A673 (cell line): Measurements from ENCODE around the gene SCYL3. TPM values are rescaled to one million over a fixed set of nuclear protein-coding genes. Genes with fewer than 3 reads are reported as not detected.
A peak's percentile ranks its signal among the peaks of the same experiment; 100 is the strongest.

Experiments
- BruUV-seq: library from RNA; stranded (reverse); fragments of 400-500 nt; replicated peaks from 2 replicates; lab custom pipeline; 2021; lab: Mats Ljungman, UMichigan
- CTCF ChIA-PET: fragments of 300-600 bp; sonication (Branson Sonifier 250); formaldehyde crosslinking; loops from one replicate; lab custom pipeline; 2022; ENCODE audit warnings: antibody characterized with exemption; lab: Charles Lee
- POLR2A ChIA-PET: fragments of 300-600 bp; sonication (Branson Sonifier 250); formaldehyde crosslinking; loops from one replicate; lab custom pipeline; 2022; ENCODE audit warnings: antibody characterized with exemption; ENCODE audit not compliant: low non-redundant PET; lab: Charles Lee
- DNase-seq: peaks from one replicate; pipeline ENCODE4 v3.0.0-alpha.2; 2015; ENCODE audit warnings: low spot score
- H3K27ac ChIP-seq: fragments of 200-600 bp; sonication (generic); 2 replicates; pipeline ENCODE4 v1.5.1; 2016; ENCODE audit warnings: mixed run types, low read depth, mild to moderate bottlenecking, mixed read lengths, antibody characterized with exemption, low read length; ENCODE audit not compliant: poor library complexity, severe bottlenecking
- H3K27me3 ChIP-seq: fragments of 200-600 bp; sonication (generic); replicated peaks from 2 replicates; pipeline ENCODE4 v1.6.1; 2017; ENCODE audit warnings: mixed run types, low read depth, mild to moderate bottlenecking, mixed read lengths, antibody characterized with exemption, low read length; ENCODE audit not compliant: insufficient read depth, poor library complexity
- H3K36me3 ChIP-seq: fragments of 200-600 bp; sonication (generic); 2 replicates; pipeline ENCODE4 v1.6.1; 2016; ENCODE audit warnings: mixed run types, mild to moderate bottlenecking, mixed read lengths, antibody characterized with exemption, low read length; ENCODE audit not compliant: insufficient read depth, poor library complexity, severe bottlenecking
- H3K4me1 ChIP-seq: fragments of 200-600 bp; sonication (generic); 2 replicates; pipeline ENCODE4 v1.6.1; 2017; ENCODE audit warnings: mixed run types, mild to moderate bottlenecking, mixed read lengths, antibody characterized with exemption, low read length; ENCODE audit not compliant: insufficient read depth, poor library complexity, severe bottlenecking
- H3K4me3 ChIP-seq: fragments of 200-600 bp; sonication (generic); 2 replicates; pipeline ENCODE4 v1.5.1; 2016; ENCODE audit warnings: low read depth, mixed run types, mild to moderate bottlenecking, mixed read lengths, low read length; ENCODE audit not compliant: poor library complexity, severe bottlenecking
- H3K9me3 ChIP-seq: fragments of 200-600 bp; sonication (generic); 2 replicates; pipeline ENCODE4 v1.6.1; 2016; ENCODE audit warnings: mixed run types, low read depth, mild to moderate bottlenecking, mixed read lengths, antibody characterized with exemption, low read length; ENCODE audit not compliant: poor library complexity, severe bottlenecking
- CTCF ChIP-seq: fragments of 300-800, 200-600 bp; sonication (generic); conservative IDR thresholded peaks from 2 replicates; pipeline ENCODE4 v1.5.1; 2017; ENCODE audit warnings: low read depth, mild to moderate bottlenecking, antibody characterized with exemption, low read length, moderate library complexity, mixed read lengths
- EZH2 ChIP-seq: fragments of 200-600 bp; sonication (generic); IDR thresholded peaks from 2 replicates; pipeline ENCODE4 v1.6.1; 2017; ENCODE audit warnings: borderline replicate concordance, low read depth, mild to moderate bottlenecking, mixed read lengths, antibody characterized with exemption, low read length; ENCODE audit not compliant: poor library complexity, severe bottlenecking
- intact Hi-C: fragments of 100-400 bp; cut with micrococcal nuclease; formaldehyde crosslinking; loops from one replicate; pipeline ENCODE4 v1.10.0; 2022; ENCODE audit not compliant: unreplicated experiment
- total RNA-seq: library from RNA; stranded (reverse); gene quantifications from 2 replicates; pipeline ENCODE4 v1.2.3, GENCODE V29; 2021

SCYL3 gene
- total RNA-seq, 1 experiment from 2014 or later, result 5.3 TPM

- Histone ChIP-seq H3K27me3 (no peaks in the 10 kb centered on the region), H3K27ac (no peak overlapping the region), H3K9me3 (no peaks in the 10 kb centered on the region), H3K4me3 (no peak overlapping the region), H3K36me3 (peaks cover 37% of the 10 kb centered on the region), H3K4me1 (no peaks in the 10 kb centered on the region)
- intact Hi-C loops, result loop anchor here (1.0 to 5.0 kb wide), 3 partner anchors 209 to 1207 kb away; no protein-coding TSS in a partner anchor
- TF ChIP-seq EZH2 (no peak), CTCF (peak; percentile 68)
- BruUV-seq, result no TSS peak
- POLR2A ChIA-PET, result no interaction called here
- CTCF ChIA-PET, result interaction anchor here (1.0 kb wide), 1 partner anchor 224 kb away, joined by 3 read pairs; the partner anchor contains the start of gene F5
- DNase-seq, result peak; percentile 44
Measured at GRCh38 chr1:169809370-169810095, 84.2 kb downstream of the SCYL3 start.

GRCh38 chr1:169804941-169805340, 88.8 kb downstream of the SCYL3 start:
- H3K9me3 ChIP-seq, result no peaks in the 10 kb centered on the region
- no peak for DNase-seq
- H3K36me3 ChIP-seq, result peaks cover 49% of the 10 kb centered on the region
- TF ChIP-seq CTCF (no peak), EZH2 (no peak)
- ChIA-PET POLR2A (no interaction called here), CTCF (no interaction called here)
- intact Hi-C loops, result loop anchor here (5.0 kb wide), 1 partner anchor 1203 kb away; no protein-coding TSS in a partner anchor
- no TSS peak for BruUV-seq
- H3K27me3 ChIP-seq, result no peaks in the 10 kb centered on the region
- H3K27ac ChIP-seq, result no peak overlapping the region
- H3K4me3 ChIP-seq, result no peak overlapping the region
- no peaks in the 10 kb centered on the region for H3K4me1 ChIP-seq

GRCh38 chr1:169802888-169803287, 90.8 kb downstream of the SCYL3 start:
- no peak overlapping the region for H3K27ac ChIP-seq
- H3K36me3 ChIP-seq, result peaks cover 40% of the 10 kb centered on the region
- ChIA-PET POLR2A (no interaction called here), CTCF (no interaction called here)
- no peaks in the 10 kb centered on the region for H3K27me3 ChIP-seq
- H3K4me1 ChIP-seq, result no peaks in the 10 kb centered on the region
- H3K4me3 ChIP-seq, result no peak overlapping the region
- H3K9me3 ChIP-seq, result no peaks in the 10 kb centered on the region
- TF ChIP-seq EZH2, result no peak
- no TSS peak for BruUV-seq
- no peak for DNase-seq
- intact Hi-C loops, result no loop called here

Other genes with a start within 250 kb of the SCYL3 start
- not detected in 2 replicates for gene SELL, start 182.3 kb downstream of the SCYL3 start, total RNA-seq
- not detected in 2 replicates for gene SELE, start 159.8 kb downstream of the SCYL3 start, total RNA-seq
- gene METTL18, start 99.0 kb downstream of the SCYL3 start, total RNA-seq, result 5.4 and 6.3 TPM in 2 replicates
- gene KIFAP3, start 180.8 kb upstream of the SCYL3 start, total RNA-seq, result 12.7 and 17.3 TPM in 2 replicates